GM19372 (cell line): ENCODE measurements around the gene GPR162.
"Not testable (repeated sequence)": the region's sequence is repeated elsewhere in the genome, so short reads cannot be mapped to it uniquely, and the experiment has no call there.

ENCODE experiments used
- ATAC-seq: cut with Tn5 transposase; IDR thresholded peaks from one replicate; pipeline ENCODE4 v1.9.1; 2021; ENCODE audit warnings: mild to moderate bottlenecking, low read depth, moderate library complexity; ENCODE audit not compliant: unreplicated experiment

Gene GPR162

GRCh38 chr12:6870304-6870703, 48.7 kb downstream of the GPR162 start:
- ATAC-seq: not testable (repeated sequence)

- no peak for ATAC-seq
Measured at GRCh38 chr12:6871052-6871957, 49.7 kb downstream of the GPR162 start.

DNA sequence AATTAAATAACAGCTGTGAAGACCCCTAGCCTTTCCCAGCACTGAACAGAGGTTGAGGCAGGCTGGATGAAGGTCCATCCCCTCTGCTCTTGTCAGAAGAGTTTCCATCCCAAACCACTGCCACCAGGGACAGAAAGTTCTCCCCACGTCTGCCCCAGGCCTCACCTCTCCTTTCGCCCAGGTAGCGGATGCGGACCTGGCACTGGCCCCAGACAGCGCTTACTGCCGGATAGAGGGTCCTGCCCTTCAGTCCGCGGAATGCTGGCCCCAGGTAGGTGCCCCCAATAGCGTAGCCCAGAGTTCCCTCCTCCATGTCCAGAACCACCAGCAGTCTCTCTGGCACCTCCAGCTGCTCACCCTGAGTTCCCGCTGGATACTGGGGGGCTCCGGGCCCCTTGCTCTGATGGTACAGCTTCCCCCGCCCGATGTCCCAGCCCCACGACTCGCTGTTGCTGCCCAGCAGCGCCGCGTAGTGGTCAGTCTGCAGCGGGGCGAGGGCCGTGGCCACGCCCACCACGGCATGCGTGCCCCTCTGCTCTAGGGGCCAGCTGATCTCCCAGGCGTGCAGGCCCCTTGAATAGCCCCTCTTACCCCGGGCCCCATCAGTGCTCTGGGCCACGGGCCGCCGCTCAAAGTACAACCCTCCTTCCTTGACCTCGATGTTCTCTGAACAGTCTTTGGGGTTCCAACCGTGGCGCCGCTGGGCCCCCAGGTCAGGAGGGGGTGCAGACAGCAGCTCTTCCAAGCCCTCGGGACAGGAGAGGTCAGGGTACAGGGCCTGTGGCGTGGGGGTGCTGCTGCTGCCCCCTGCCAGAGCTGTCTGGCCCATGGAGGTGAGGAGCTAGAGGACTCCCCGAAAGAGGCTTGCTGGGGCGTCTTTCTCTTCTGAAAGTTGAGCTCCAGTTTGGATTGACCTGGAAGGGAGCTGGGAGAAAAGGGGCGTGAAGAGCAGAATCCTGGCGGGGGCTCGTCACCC, 50.7 kb downstream of the GPR162 start:
- peak; percentile 21 for ATAC-seq

DNA sequence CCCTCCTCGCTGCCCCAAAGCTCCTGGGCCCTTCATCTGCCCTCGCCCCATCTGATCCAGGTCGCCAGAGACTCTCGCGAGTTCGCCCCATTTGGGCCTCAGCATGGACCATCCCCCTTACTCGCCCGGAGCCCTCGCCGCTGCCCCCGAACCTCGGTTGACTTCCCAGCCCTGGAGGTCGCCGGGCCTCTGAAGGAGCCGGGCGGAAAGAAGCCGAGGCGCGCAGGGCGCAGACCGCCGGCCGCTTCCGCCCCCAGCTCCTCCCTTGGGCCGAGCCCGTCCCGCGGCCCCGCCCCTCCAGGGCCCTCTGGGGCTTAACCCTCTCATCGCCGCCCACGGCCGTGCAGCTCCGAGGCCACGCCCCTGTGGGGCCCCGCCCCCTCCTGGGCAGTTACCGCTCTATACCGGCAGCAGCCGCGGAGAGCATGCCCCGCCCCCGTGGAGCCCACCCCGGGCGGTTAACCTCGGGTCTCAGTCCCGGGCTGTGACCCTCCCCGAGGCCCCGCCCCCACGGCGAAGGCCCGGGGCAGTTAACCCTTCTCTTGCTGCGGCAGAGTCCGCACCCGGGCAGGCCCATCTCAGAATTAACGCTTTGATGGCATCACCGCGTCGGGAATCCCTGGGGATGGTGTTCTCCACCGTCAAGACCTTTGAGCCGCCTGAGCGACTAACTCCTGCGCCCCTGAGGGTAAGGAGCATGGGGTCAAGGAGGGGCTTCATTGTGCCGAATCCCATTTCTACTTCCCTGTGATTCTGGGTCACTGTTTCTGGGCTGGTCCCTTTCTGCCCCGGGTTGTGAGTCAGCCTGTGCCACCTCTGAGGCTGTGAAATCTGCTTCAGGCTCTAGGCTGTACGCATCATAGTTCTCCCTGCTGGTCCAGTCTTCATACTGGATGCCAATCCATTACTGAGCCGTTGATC, 51.7 kb downstream of the GPR162 start, which contains the start of gene SPSB2:
Gene SPSB2, minus strand, starts transcription at position 210 of the 921 bp plus-strand sequence. CDS start 402 bp downstream, outside the sequence.
- ATAC-seq: peak; percentile 74

GRCh38 chr12:6874015-6874368, 52.4 kb downstream of the GPR162 start:
- ATAC-seq: not testable (repeated sequence)
